ENCODE results near the gene SPOCK1. TPM values are rescaled to one million over a fixed set of nuclear protein-coding genes. Genes with fewer than 3 reads are reported as not detected.

SPOCK1 gene
- total and polyA plus RNA-seq, 4 experiments from 2014 or later, result not detected

DNA sequence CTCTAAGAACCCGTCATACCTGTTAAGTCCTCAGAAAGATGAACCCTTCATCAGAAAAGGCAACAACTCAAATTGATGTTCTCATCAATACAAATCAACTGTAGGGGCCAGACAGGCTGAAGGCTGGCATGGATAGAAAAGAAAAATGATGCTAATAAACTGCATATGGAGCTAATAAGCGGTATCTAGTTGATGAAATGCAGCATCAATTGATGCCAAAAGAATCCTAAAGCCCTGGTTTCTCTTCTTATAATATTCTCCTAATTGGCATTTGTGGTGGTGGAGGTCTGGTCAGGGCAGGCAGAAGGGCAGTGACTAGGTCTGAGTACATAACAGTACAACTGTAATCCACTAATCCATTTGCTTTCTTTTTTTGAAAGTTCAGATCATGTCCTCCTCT, 322.5 kb downstream of the SPOCK1 start:
- Mint-ChIP-seq H3K36me3 (no peaks in the 10 kb centered on the region), H3K9me3 (peaks cover 0 to 2% (median 0%) of the 10 kb centered on the region in 8 donors), H3K27ac (no peak overlapping the region), H3K4me3 (no peak overlapping the region), H3K4me1 (no peaks in the 10 kb centered on the region), H3K27me3 (peaks cover 0 to 1% of the 10 kb centered on the region in 2 donors)
- Histone ChIP-seq H3K36me3 (ENCODE audit: insufficient read depth, low read length) (no peaks in the 10 kb centered on the region), H3K4me3 (ENCODE audit: low read length in 2 of 2) (no peak overlapping the region), H3K9me3 (ENCODE audit: control insufficient read depth in 1 of 2, low read length in 2 of 2) (no peaks in the 10 kb centered on the region), H3K27me3 (ENCODE audit: insufficient read depth, low read length) (no peaks in the 10 kb centered on the region), H3K4me1 (ENCODE audit: insufficient read depth, low read length) (no peaks in the 10 kb centered on the region), H3K27ac (ENCODE audit: low read depth, low read length) (no peak overlapping the region)
- intact Hi-C loops (cut with micrococcal nuclease), result no loop called here
- CTCF ChIA-PET (ENCODE audit: partially characterized antibody), result no interaction called here
- no peak for DNase-seq
- POLR2A ChIA-PET (ENCODE audit: partially characterized antibody), result no interaction called here

DNA sequence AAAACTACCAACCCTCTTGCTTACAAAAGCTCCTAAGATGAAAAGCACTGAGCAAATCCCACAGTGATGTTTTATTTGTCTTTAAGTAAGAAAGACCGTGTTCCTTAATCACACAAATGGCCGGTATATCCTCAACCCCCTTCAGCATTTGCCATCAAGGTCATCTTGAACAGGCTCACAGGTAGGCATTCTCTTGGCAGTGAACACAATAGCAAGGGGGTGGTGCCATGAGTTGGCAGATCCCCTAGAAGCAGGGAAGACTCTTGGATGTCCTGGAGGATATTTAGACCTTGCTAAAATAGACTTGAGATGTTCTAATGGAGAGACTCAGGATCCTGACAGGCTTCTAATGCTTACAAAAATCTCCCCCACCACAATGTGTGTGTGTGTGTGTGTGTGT, 323.0 kb downstream of the SPOCK1 start:
- Mint-ChIP-seq H3K27ac (no peak overlapping the region), H3K4me1 (no peaks in the 10 kb centered on the region), H3K4me3 (no peak overlapping the region), H3K27me3 (peaks cover 0 to 1% of the 10 kb centered on the region in 2 donors), H3K36me3 (no peaks in the 10 kb centered on the region), H3K9me3 (peaks cover 0 to 2% (median 0%) of the 10 kb centered on the region in 8 donors)
- Histone ChIP-seq H3K4me1 (ENCODE audit: insufficient read depth, low read length) (no peaks in the 10 kb centered on the region), H3K4me3 (ENCODE audit: low read length in 2 of 2) (no peak overlapping the region), H3K27me3 (ENCODE audit: insufficient read depth, low read length) (no peaks in the 10 kb centered on the region), H3K9me3 (ENCODE audit: control insufficient read depth in 1 of 2, low read length in 2 of 2) (no peaks in the 10 kb centered on the region), H3K27ac (ENCODE audit: low read depth, low read length) (no peak overlapping the region), H3K36me3 (ENCODE audit: insufficient read depth, low read length) (no peaks in the 10 kb centered on the region)
- ChIA-PET CTCF (ENCODE audit: partially characterized antibody) (no interaction called here), POLR2A (ENCODE audit: partially characterized antibody) (no interaction called here)
- DNase-seq, result no peak
- intact Hi-C loops (cut with micrococcal nuclease), result no loop called here

DNA sequence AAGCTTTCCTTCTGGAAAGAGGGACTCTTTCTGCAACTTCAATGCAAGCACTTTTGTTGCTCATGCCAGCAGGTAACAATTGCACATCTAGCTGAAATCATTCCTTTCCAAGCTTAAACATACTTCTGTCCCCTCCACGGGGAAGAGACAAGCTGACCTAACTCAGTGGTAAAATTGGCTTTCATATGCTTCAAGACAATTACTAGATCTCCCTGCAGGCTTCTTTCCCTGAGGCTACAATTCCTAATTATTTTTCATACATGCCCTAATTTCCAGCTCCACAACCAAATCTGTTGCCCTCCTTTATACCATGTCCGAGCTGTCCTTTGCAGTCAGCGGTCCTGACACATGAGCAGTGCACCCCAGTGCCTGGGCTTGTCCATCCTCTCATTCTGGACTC, 324.9 kb downstream of the SPOCK1 start:
- Histone ChIP-seq H3K27me3 (ENCODE audit: insufficient read depth, low read length) (no peaks in the 10 kb centered on the region), H3K4me3 (ENCODE audit: low read length in 2 of 2) (no peak overlapping the region), H3K27ac (ENCODE audit: low read depth, low read length) (no peak overlapping the region), H3K9me3 (ENCODE audit: control insufficient read depth in 1 of 2, low read length in 2 of 2) (no peaks in the 10 kb centered on the region), H3K36me3 (ENCODE audit: insufficient read depth, low read length) (no peaks in the 10 kb centered on the region), H3K4me1 (ENCODE audit: insufficient read depth, low read length) (no peaks in the 10 kb centered on the region)
- no peaks in the 10 kb centered on the region for H3K4me1 Mint-ChIP-seq
- peaks cover 0 to 1% of the 10 kb centered on the region in 2 donors for H3K27me3 Mint-ChIP-seq
- CTCF ChIA-PET (ENCODE audit: partially characterized antibody), result no interaction called here
- no peaks in the 10 kb centered on the region for H3K36me3 Mint-ChIP-seq
- no peak overlapping the region for H3K27ac Mint-ChIP-seq
- no peak overlapping the region for H3K4me3 Mint-ChIP-seq
- POLR2A ChIA-PET (ENCODE audit: partially characterized antibody), result no interaction called here
- intact Hi-C loops (cut with micrococcal nuclease), result no loop called here
- H3K9me3 Mint-ChIP-seq, result peaks cover 0 to 2% (median 0%) of the 10 kb centered on the region in 8 donors
- DNase-seq, result no peak

DNA sequence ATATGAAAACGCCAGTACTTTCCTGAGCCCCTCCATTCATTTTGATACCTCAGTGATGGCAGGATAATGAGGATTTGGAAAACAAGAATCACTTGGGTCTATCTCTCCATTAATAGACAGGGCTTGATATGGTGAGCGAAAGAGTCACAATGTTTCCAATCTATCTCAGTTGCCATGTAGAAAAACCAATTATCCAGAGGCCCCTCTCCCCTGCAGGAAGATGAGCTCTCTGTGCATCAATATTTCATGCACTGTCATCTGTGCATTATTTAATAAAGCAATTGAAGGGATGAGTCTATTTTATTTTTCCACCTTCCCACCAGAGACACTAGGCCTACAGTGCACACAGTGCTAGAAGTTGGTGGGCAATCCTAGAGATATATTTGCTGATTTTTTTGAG, 326.9 kb downstream of the SPOCK1 start:
- Mint-ChIP-seq H3K27me3 (peaks cover 0 to 1% of the 10 kb centered on the region in 2 donors), H3K4me1 (no peaks in the 10 kb centered on the region), H3K9me3 (peaks cover 0 to 3% (median 0%) of the 10 kb centered on the region in 8 donors), H3K4me3 (no peak overlapping the region), H3K27ac (no peak overlapping the region), H3K36me3 (no peaks in the 10 kb centered on the region)
- Histone ChIP-seq H3K9me3 (ENCODE audit: control insufficient read depth in 1 of 2, low read length in 2 of 2) (no peaks in the 10 kb centered on the region), H3K36me3 (ENCODE audit: insufficient read depth, low read length) (no peaks in the 10 kb centered on the region), H3K4me1 (ENCODE audit: insufficient read depth, low read length) (no peaks in the 10 kb centered on the region), H3K27me3 (ENCODE audit: insufficient read depth, low read length) (no peaks in the 10 kb centered on the region), H3K27ac (ENCODE audit: low read depth, low read length) (no peak overlapping the region), H3K4me3 (ENCODE audit: low read length in 2 of 2) (no peak overlapping the region)
- ChIA-PET POLR2A (ENCODE audit: partially characterized antibody) (no interaction called here), CTCF (ENCODE audit: partially characterized antibody) (no interaction called here)
- intact Hi-C loops (cut with micrococcal nuclease), result no loop called here
- DNase-seq, result no peak

DNA sequence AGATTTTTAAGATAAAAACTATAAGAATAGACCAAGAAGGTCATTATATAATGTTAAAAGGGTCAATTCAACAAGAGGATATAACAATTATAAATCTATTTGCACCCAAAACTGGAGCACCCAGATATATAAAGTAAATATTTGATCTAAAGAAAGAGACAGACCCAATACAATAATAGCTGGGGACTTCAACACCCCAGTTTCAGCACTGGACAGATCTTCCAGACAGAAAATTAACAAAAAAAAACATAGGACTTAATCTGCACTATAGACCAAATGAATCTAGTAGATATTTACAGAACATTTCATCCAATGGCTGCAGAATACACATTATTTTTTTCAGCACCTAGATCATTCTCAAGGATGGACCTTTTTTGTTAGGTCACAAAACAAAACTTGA, 331.9 kb downstream of the SPOCK1 start:
- H3K4me3 ChIP-seq (ENCODE audit: low read length in 2 of 2), result no peak overlapping the region
- no peaks in the 10 kb centered on the region for H3K27me3 ChIP-seq (ENCODE audit: insufficient read depth, low read length)
- no peak overlapping the region for H3K27ac ChIP-seq (ENCODE audit: low read depth, low read length)
- H3K27me3 Mint-ChIP-seq, result no peaks in the 10 kb centered on the region
- no peak overlapping the region for H3K4me3 Mint-ChIP-seq
- H3K4me1 ChIP-seq (ENCODE audit: insufficient read depth, low read length), result no peaks in the 10 kb centered on the region
- H3K27ac Mint-ChIP-seq, result no peak overlapping the region
- POLR2A ChIA-PET (ENCODE audit: partially characterized antibody), result no interaction called here
- intact Hi-C loops (cut with micrococcal nuclease), result no loop called here
- H3K36me3 ChIP-seq (ENCODE audit: insufficient read depth, low read length), result no peaks in the 10 kb centered on the region
- H3K36me3 Mint-ChIP-seq, result no peaks in the 10 kb centered on the region
- H3K9me3 ChIP-seq (ENCODE audit: control insufficient read depth in 1 of 2, low read length in 2 of 2), result no peaks in the 10 kb centered on the region
- CTCF ChIA-PET (ENCODE audit: partially characterized antibody), result no interaction called here
- H3K9me3 Mint-ChIP-seq, result peaks cover 0 to 3% (median 0%) of the 10 kb centered on the region in 8 donors
- no peak for DNase-seq
- H3K4me1 Mint-ChIP-seq, result no peaks in the 10 kb centered on the region

DNA sequence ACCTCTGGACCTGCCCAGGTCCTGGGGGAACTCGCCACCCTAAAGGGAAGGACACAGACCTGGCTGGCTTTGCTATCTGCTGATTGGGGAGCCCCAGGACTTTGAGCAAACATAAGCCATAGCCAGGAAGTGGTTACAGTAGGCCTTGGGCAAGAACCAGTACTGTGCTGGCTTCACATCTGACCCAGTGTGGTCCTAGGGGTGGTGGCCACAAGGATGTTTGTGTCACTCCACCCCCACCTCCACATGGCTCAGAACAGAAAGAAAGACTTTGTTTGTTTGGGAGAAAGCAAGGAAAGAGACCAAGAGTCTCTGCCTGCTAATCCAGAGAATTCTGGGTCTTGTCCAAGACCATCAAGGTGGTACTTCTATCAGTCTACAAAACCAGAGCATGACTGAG, 334.2 kb downstream of the SPOCK1 start:
- Mint-ChIP-seq H3K36me3 (no peaks in the 10 kb centered on the region), H3K27me3 (peaks cover 0 to 1% of the 10 kb centered on the region in 2 donors), H3K9me3 (peaks cover 0 to 3% (median 0%) of the 10 kb centered on the region in 8 donors), H3K27ac (no peak overlapping the region), H3K4me1 (no peaks in the 10 kb centered on the region), H3K4me3 (no peak overlapping the region)
- Histone ChIP-seq H3K9me3 (ENCODE audit: control insufficient read depth in 1 of 2, low read length in 2 of 2) (no peaks in the 10 kb centered on the region), H3K4me3 (ENCODE audit: low read length in 2 of 2) (no peak overlapping the region), H3K27me3 (ENCODE audit: insufficient read depth, low read length) (no peaks in the 10 kb centered on the region), H3K27ac (ENCODE audit: low read depth, low read length) (no peak overlapping the region), H3K36me3 (ENCODE audit: insufficient read depth, low read length) (no peaks in the 10 kb centered on the region), H3K4me1 (ENCODE audit: insufficient read depth, low read length) (no peaks in the 10 kb centered on the region)
- no peak for DNase-seq
- ChIA-PET POLR2A (ENCODE audit: partially characterized antibody) (no interaction called here), CTCF (ENCODE audit: partially characterized antibody) (no interaction called here)
- intact Hi-C loops (cut with micrococcal nuclease), result no loop called here

DNA sequence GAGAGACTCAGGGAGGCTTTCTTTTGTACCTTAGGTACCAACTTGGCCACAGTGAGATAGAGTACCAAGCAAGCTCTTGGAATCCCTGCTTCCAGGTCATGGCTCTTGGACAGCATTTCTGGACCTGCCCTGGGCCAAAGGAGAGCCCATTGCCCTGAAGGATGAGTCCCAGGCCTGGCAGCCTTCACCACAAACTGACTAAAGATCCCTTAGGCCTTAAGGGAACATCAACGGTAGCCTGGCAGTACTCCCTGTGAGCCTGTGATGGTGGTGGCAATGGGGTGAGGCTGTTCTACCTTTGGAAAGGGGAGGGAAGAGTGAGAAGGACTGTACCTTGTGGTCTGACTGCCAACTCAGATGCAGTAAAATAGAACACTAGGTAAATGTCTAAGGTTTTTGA, 334.6 kb downstream of the SPOCK1 start:
- Mint-ChIP-seq H3K36me3 (no peaks in the 10 kb centered on the region), H3K4me3 (no peak overlapping the region), H3K27ac (no peak overlapping the region), H3K27me3 (peaks cover 0 to 1% of the 10 kb centered on the region in 2 donors), H3K9me3 (peaks cover 0 to 3% (median under 1%) of the 10 kb centered on the region in 8 donors), H3K4me1 (no peaks in the 10 kb centered on the region)
- no peak for DNase-seq
- H3K4me3 ChIP-seq (ENCODE audit: low read length in 2 of 2), result no peak overlapping the region
- CTCF ChIA-PET (ENCODE audit: partially characterized antibody), result no interaction called here
- no peaks in the 10 kb centered on the region for H3K27me3 ChIP-seq (ENCODE audit: insufficient read depth, low read length)
- intact Hi-C loops (cut with micrococcal nuclease), result no loop called here
- no peak overlapping the region for H3K27ac ChIP-seq (ENCODE audit: low read depth, low read length)
- POLR2A ChIA-PET (ENCODE audit: partially characterized antibody), result no interaction called here
- no peaks in the 10 kb centered on the region for H3K9me3 ChIP-seq (ENCODE audit: control insufficient read depth in 1 of 2, low read length in 2 of 2)
- H3K36me3 ChIP-seq (ENCODE audit: insufficient read depth, low read length), result no peaks in the 10 kb centered on the region
- no peaks in the 10 kb centered on the region for H3K4me1 ChIP-seq (ENCODE audit: insufficient read depth, low read length)

DNA sequence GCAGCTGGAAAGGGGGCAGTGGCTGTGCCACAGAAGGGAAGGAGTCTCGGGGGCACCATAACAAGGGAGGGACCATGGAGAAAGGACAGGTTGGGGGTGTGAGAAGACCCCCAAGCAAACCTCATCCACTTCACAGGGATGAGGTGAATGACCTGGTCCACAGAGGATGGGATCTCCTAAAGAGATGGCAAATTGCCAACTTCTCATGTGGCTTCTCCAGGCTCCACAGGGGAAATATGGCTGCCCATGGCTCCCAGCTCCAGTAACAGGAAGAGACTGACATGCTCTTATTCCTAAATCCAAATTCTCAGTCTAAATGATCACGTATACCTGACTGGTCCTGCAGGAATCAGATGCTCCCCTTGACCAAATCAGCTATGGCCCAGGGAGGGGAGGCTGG, 340.4 kb downstream of the SPOCK1 start:
- Mint-ChIP-seq H3K9me3 (peaks cover 0 to 8% (median 0%) of the 10 kb centered on the region in 8 donors), H3K4me1 (no peaks in the 10 kb centered on the region), H3K4me3 (no peak overlapping the region), H3K27ac (no peak overlapping the region), H3K36me3 (no peaks in the 10 kb centered on the region), H3K27me3 (peaks cover 0 to 1% of the 10 kb centered on the region in 2 donors)
- DNase-seq, result no peak
- Histone ChIP-seq H3K4me3 (ENCODE audit: low read length in 2 of 2) (no peak overlapping the region), H3K36me3 (ENCODE audit: insufficient read depth, low read length) (no peaks in the 10 kb centered on the region), H3K27ac (ENCODE audit: low read depth, low read length) (no peak overlapping the region), H3K9me3 (ENCODE audit: control insufficient read depth in 1 of 2, low read length in 2 of 2) (no peaks in the 10 kb centered on the region), H3K27me3 (ENCODE audit: insufficient read depth, low read length) (no peaks in the 10 kb centered on the region), H3K4me1 (ENCODE audit: insufficient read depth, low read length) (no peaks in the 10 kb centered on the region)
- ChIA-PET POLR2A (ENCODE audit: partially characterized antibody) (no interaction called here), CTCF (ENCODE audit: partially characterized antibody) (no interaction called here)
- intact Hi-C loops (cut with micrococcal nuclease), result no loop called here
